Tibial artery (tissue), 4 donors: ENCODE data around the gene TERC.

Experiments
- DNase-seq, 2 donors: peaks; one replicate each; pipeline ENCODE4 v3.0.0-alpha.2; 2019
- H3K27ac ChIP-seq, 2 donors: fragments of 200-600 bp; sonication (generic) in 1 of 2; 1 replicate in 1 of 2; 2 replicates in 1 of 2; pipeline ENCODE4 v1.5.1; 2018 to 2019; ENCODE audit warnings: mild to moderate bottlenecking in 1 of 2
- H3K27me3 ChIP-seq, 2 donors: fragments of 200-600 bp; sonication (generic) in 1 of 2; one replicate each; pipeline versions ENCODE4 v1.5.1 to v1.6.0; 2016 to 2019
- H3K36me3 ChIP-seq, 3 donors: fragments of 200-600 bp; sonication (generic) in 2 of 3; one replicate each; pipeline ENCODE4 v1.5.1; 2016 to 2019; ENCODE audit warnings: mild to moderate bottlenecking in 2 of 3
- H3K4me1 ChIP-seq, 4 donors: fragments of 200-600 bp; sonication (generic) in 2 of 4; 1 replicate in 3 of 4; 2 replicates in 1 of 4; pipeline ENCODE4 v1.5.1; 2016 to 2019
- H3K4me3 ChIP-seq, 2 donors: fragments of 200-600 bp; sonication (generic) in 1 of 2; 1 replicate in 1 of 2; 2 replicates in 1 of 2; pipeline ENCODE4 v1.5.1; 2018 to 2019; ENCODE audit warnings: mild to moderate bottlenecking in 2 of 2
- H3K9me3 ChIP-seq, 3 donors: fragments of 200-600 bp; sonication (generic) in 1 of 3; one replicate each; pipeline ENCODE4 v1.5.1; 2016 to 2019
- CTCF ChIP-seq, 2 experiments: fragments of 200-600 bp in 1 of 2; fragments of 450-650 bp in 1 of 2; IDR thresholded peaks; one replicate each; pipeline ENCODE4 v1.5.1; 2017 to 2019; ENCODE audit warnings: antibody characterized with exemption in 2 of 2, mild to moderate bottlenecking in 1 of 2, moderate library complexity in 1 of 2
- intact Hi-C: fragments of 100-400 bp; cut with DNase I; formaldehyde crosslinking; loops from one replicate; pipeline ENCODE4 v1.15.0; 2023; ENCODE audit warnings: low total_unique reads

The TERC gene

GRCh38 chr3:169755488-169755887 is 9.4 kb downstream of the TERC start:
- intact Hi-C loops = no loop called here
- H3K4me1 ChIP-seq = no peaks in the 10 kb centered on the region
- no peaks in the 10 kb centered on the region for H3K9me3 ChIP-seq
- peaks cover 0 to 12% of the 10 kb centered on the region in 2 donors for H3K27me3 ChIP-seq
- no peaks in the 10 kb centered on the region for H3K36me3 ChIP-seq
- no peak overlapping the region for H3K27ac ChIP-seq
- H3K4me3 ChIP-seq = no peak overlapping the region
- TF ChIP-seq CTCF (IDR thresholded peaks at IDR 0.05) = no peak
- no peak for DNase-seq

GRCh38 chr3:169754711-169755110 is 10.1 kb downstream of the TERC start:
- H3K9me3 ChIP-seq = no peaks in the 10 kb centered on the region
- DNase-seq = no peak
- intact Hi-C loops = no loop called here
- H3K27ac ChIP-seq = no peak overlapping the region
- TF ChIP-seq CTCF (IDR thresholded peaks at IDR 0.05) = no peak
- H3K27me3 ChIP-seq = peaks cover 0 to 12% of the 10 kb centered on the region in 2 donors
- H3K36me3 ChIP-seq = no peaks in the 10 kb centered on the region
- no peak overlapping the region for H3K4me3 ChIP-seq
- H3K4me1 ChIP-seq = no peaks in the 10 kb centered on the region

GRCh38 chr3:169751875-169752274 is 13.0 kb downstream of the TERC start:
- H3K27ac ChIP-seq = no peak overlapping the region
- no peaks in the 10 kb centered on the region for H3K36me3 ChIP-seq
- no peak for TF ChIP-seq CTCF (IDR thresholded peaks at IDR 0.05)
- H3K9me3 ChIP-seq = no peaks in the 10 kb centered on the region
- intact Hi-C loops = no loop called here
- H3K4me1 ChIP-seq = no peaks in the 10 kb centered on the region
- no peak for DNase-seq
- no peak overlapping the region for H3K4me3 ChIP-seq
- H3K27me3 ChIP-seq = peaks cover 0 to 12% of the 10 kb centered on the region in 2 donors

GRCh38 chr3:169750665-169751064 is 14.2 kb downstream of the TERC start:
- H3K9me3 ChIP-seq = no peaks in the 10 kb centered on the region

GRCh38 chr3:169748670-169749069 is 16.2 kb downstream of the TERC start:
- intact Hi-C loops = no loop called here

More at GRCh38 chr3:169750665-169751064, 14.2 kb downstream of the TERC start:
- Histone ChIP-seq H3K27me3 (peaks cover 0 to 10% of the 10 kb centered on the region in 2 donors), H3K4me3 (no peak overlapping the region), H3K4me1 (no peaks in the 10 kb centered on the region), H3K36me3 (no peaks in the 10 kb centered on the region), H3K27ac (no peak overlapping the region)
- TF ChIP-seq CTCF (IDR thresholded peaks at IDR 0.05) = no peak
- intact Hi-C loops = no loop called here
- DNase-seq = no peak

More at GRCh38 chr3:169748670-169749069, 16.2 kb downstream of the TERC start:
- DNase-seq = no peak
- Histone ChIP-seq H3K27ac (no peak overlapping the region), H3K36me3 (no peaks in the 10 kb centered on the region), H3K4me3 (no peak overlapping the region), H3K4me1 (no peaks in the 10 kb centered on the region), H3K27me3 (no peaks in the 10 kb centered on the region), H3K9me3 (no peaks in the 10 kb centered on the region)
- no peak for TF ChIP-seq CTCF (IDR thresholded peaks at IDR 0.05)
